GM12892 (cell line): ENCODE results near the gene DLG2.

Source experiments
- POLR2A ChIP-seq: IDR thresholded peaks from 2 replicates; pipeline ENCODE4 v1.6.1; 2011; ENCODE audit warnings: low read depth, low read length, control low read depth
- POLR2AphosphoS5 ChIP-seq: IDR thresholded peaks from 2 replicates; pipeline ENCODE4 v1.6.1; 2011; ENCODE audit warnings: low read depth, low read length, control low read depth
- TAF1 ChIP-seq: IDR thresholded peaks from 2 replicates; pipeline ENCODE4 v1.6.1; 2011; ENCODE audit warnings: low read depth, mild to moderate bottlenecking, control low read depth, low read length, borderline replicate concordance

DNA sequence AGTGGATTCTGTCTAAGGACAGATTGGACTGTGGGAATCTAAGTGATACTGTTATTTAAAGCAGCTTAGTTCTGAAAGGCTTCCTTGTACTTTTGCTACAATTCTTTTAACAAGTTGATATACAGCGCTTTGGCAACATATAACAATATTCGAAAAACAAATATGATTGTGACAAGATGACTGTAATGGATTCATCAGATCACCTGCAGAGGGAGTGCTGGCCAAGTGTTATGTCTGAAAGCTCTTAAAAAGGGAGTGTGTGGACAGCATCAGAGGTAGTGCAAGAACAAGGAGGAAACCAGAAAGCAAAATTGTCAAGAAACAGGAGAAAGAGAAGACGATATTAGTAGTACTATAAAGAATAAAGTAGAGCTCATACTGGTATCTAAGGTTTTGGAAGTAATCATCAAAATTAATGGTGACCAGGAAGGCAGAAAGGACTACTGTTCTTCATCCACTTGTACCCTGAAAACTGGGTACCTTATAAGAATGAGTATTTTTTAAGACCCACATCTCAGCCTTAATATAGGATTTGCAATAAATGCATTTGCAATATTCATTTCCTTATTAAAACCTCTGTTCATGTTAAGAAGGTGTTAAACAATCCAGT is 1229.0 kb downstream of the DLG2 start:
- TF ChIP-seq POLR2AphosphoS5 (no peak), POLR2A (no peak), TAF1 (no peak)
